GM18873 (cell line): ENCODE measurements around the gene ZNF225.
"Not testable (repeated sequence)": the region's sequence is repeated elsewhere in the genome, so short reads cannot be mapped to it uniquely, and the experiment has no call there.

Source experiments
- ATAC-seq: cut with Tn5 transposase; IDR thresholded peaks from one replicate; pipeline ENCODE4 v1.9.1; 2021; ENCODE audit warnings: mild to moderate bottlenecking, moderate library complexity, moderate number of reproducible peaks; ENCODE audit not compliant: unreplicated experiment, low FRiP score

ZNF225 gene

DNA sequence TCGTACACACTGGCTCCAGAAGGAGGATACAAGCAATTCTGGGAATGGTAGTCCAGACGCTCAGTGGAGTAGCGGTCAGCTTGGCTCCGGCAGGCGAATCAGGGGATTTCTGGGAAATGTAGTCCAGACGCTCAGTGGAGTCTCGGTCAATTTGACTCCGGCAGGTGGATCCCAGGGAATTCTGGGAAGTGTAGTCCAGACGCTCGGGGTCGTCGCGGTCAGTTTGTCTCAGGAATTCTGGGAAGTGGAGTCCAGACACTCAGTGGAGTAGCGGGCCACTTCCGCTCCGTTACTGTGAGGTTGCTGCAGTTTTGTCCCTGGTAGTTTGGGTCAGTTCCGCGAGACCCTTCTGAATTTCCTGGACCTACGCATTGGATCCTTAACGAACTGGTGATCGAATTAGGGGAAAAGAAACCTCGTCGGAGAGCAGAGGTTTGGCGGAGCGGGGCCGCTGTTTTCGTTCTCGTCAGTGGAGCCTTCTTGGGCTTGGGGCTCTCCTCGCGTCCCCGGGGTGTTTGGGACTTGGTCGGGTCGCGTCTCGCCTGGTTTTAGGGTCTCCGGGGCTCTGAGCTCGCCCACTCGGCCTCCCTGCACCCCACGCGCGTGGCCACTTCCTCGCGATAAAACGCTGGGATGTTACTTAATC is at the start of gene ZNF225:
TSS of gene ZNF225 (plus strand) at position 262 of the 646 bp plus-strand sequence. CDS start 2,429 bp downstream, outside the sequence.
- ATAC-seq, result peak; percentile 76

GRCh38 chr19:44066305-44066704 is 46.9 kb upstream of the ZNF225 start:
- ATAC-seq, result no peak

GRCh38 chr19:44069415-44069814 is 43.8 kb upstream of the ZNF225 start:
- ATAC-seq, result no peak

- ATAC-seq, result peak; percentile 74
These were observed 41.2 kb upstream of the ZNF225 start, which contains the start of gene ZNF284 for GRCh38 chr19:44071824-44072542. TSS of gene ZNF284 (plus strand) at chr19:44072159. CDS start at chr19:44076390, 4,231 bp downstream.

DNA sequence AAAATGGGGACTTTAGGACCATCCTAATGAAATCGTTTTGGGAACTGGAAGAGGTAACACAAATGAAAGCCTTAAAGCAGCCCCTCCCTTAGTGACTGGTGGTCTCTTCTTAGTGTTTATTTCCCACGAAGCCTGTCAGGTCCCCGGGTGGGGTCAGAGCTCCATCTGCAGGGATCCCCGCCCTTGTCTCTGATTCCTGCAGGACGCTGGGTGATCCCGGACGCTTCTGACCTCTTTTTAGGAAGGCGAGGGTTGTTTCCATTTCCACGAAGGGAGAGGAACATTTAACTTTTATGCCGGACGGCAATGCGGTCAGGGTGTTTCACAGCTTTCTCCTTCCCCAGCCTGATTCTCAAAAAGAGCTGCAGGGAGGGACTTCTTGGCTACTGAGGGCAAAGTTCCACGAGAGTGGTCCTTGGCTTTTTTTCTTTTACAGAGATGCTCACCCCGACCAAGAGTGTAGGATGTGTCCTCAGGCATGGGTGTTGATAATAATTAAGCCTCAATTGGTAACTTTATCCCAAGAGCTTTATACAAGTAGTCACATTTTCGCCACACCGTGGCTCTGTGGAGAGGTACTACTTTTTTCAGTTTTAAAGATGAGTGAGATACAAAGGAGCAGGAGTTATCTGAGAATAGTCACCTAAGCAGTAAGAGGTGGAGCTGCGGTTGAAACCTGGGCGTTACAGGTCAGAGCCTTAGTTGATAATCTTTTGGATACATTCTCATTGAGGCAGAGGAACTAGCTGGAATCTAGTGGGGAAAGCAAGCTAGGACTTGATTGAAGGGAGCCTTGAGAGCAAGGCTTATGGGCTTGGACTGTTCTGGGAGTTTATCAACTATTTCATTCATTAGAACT is 40.4 kb upstream of the ZNF225 start:
- no peak for ATAC-seq

DNA sequence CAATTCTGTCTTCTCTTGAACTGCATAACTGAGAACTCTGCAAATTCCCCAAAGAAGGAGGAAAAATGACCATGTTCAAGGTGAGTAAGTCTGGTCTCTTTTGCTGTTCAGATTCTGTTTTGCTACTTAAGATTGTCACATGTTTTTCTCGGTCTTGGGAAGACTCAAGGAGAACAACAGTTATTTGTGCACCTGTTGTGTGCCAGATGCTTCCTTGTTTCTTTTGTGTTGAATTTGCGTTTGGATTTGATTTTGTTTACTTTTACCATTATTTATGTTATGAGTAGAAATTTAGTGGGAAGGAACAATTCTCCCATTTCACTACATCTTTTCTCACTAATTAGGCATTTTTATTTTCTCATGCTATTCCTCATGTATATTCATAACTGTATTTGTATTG is 36.9 kb upstream of the ZNF225 start:
- ATAC-seq, result no peak

DNA sequence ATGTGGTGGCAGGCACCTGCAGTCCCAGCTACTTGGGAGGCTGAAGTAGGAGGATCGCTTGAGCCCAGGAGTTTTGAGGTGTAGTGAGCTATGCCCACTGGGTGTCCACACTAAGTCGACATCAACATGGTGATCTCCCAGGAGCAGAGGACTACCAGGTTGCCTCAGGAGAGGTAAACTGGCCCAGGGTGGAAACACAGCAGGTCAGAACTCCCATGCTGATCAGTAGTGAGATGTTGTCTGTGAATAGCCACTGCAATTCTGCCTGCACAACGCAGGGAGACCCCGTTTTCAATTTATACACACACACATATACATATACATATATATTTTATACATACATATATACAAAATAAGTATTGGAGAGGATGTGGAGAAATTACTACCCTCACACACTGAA is 21.1 kb upstream of the ZNF225 start:
- no peak for ATAC-seq

- ATAC-seq, result peak; percentile 67
These were observed 19.1 kb upstream of the ZNF225 start, which contains the start of gene ZNF224 for GRCh38 chr19:44093931-44094765. TSS of gene ZNF224 (plus strand) at chr19:44094361. CDS start at chr19:44097874, 3,513 bp downstream.

DNA sequence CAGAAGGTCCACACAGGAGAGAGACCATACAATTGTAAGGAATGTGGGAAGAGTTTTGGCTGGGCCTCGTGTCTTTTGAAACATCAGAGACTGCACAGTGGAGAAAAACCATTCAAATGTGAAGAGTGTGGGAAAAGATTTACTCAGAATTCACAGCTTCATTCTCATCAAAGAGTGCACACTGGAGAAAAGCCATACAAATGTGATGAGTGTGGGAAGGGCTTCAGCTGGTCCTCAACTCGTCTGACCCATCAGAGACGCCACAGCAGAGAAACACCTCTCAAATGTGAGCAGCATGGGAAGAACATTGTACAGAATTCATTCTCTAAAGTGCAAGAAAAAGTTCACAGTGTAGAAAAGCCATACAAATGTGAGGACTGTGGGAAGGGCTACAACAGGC is 5.4 kb upstream of the ZNF225 start:
- ATAC-seq, result no peak

DNA sequence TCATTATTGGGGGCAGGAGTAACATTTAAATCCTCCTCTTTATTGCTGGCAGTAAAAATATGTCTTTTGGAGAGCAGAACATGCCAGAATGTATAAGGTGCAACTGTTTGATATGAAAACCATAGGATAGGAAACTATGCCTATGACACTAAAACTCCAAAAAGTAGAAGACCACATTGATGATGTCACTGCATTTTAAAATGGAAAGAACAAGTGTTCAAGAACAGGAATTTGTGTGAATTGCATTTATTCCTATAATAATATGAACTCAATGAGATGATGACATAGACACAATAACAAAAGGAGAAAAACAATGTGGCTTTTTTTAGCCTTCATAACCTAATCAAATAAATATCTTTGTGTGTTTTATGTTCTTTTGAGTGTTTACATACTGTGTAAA is 3.7 kb upstream of the ZNF225 start:
- no peak for ATAC-seq

DNA sequence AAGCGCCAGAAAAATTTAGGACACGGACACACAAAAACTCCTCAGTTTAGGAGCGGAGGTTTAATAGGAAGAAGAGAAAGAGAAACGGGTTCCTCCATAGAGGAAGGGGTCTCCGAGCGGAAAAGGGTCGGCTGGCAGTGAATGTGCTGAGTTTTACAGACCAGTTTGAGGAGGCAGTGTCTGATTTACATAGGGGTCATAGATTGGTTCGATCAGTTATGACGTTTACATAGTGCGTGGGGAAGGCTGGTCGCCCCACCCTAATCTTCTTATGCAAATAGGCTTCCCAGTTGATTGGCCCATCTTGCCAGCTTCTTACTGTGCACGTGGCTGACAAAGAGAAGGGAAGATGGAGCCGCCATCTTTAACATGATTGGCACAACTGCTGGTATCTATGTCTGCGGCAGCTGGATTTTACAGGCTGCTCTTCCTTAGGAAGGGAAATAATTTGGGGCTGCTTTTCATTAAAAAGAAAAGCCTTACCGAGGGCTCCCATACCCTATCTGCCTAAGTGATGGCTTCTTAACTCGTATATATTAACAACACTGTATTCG is 1.2 kb upstream of the ZNF225 start:
- ATAC-seq, result no peak

DNA sequence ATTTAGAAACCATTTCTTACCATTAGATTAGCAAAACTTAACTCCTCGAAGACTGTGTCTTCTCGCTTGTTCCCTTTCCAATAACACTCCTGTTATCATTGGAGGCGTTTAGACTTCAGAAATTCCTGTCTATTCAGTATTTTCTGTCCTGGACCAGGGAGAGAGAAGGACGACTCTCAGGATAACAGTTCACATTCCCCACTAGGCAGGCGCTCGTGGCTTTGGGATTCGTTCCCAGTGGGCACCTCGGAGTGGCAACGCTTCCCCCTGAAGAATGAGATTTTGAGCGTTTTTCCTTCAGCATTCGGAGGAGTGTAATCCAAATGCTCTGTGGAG is 429 bp upstream of the ZNF225 start:
- peak; percentile 21 for ATAC-seq

- peak; percentile 5 for ATAC-seq
These were observed 688 bp downstream of the ZNF225 start for GRCh38 chr19:44113784-44114390.

DNA sequence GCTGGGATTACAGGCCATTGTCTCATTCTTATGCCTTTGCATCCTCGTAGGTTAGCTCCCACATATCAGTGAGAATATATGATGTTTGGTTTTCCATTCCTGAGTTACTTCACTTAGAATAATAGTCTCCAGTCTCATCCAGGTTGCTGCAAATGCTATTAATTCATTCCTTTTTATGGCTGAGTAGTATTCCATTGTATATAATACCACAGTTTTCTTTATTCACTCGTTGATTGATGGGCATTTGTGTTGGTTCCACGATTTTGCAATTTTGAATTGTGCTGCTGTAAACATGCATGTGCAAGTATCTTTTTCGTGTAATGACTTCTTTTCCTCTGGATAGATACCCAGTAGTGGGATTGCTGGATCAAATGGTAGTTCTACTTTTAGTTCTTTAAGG is 8.0 kb downstream of the ZNF225 start:
- not testable (repeated sequence) for ATAC-seq

GRCh38 chr19:44131955-44132354 is 18.8 kb downstream of the ZNF225 start:
- no peak for ATAC-seq

GRCh38 chr19:44141191-44142058 is 28.2 kb downstream of the ZNF225 start, which contains the start of gene ZNF234:
TSS of gene ZNF234 (plus strand) at chr19:44141554. CDS start at chr19:44144633, 3,079 bp downstream.
- ATAC-seq, result no peak

DNA sequence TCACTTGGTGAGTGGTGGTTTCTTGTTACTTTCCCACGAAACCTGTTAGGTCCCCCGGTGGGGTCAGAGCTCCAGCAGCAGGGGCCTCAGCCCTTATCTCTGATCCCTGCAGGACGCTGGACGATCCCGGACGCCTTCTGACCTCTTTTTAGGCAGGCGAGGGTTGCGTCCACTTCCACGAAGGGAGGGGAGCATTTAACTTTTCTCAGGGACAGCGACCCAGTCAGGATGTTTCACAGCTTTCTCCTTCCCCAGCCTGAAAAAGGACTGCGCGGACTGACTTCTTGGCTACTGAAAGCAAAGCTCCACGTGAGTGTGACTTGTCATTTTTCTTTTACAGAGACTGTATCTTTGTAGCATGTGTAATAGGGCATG is 28.8 kb downstream of the ZNF225 start:
- no peak for ATAC-seq

GRCh38 chr19:44149776-44150175 is 36.6 kb downstream of the ZNF225 start:
- no peak for ATAC-seq
